HG03039 (cell line): ENCODE data around the gene ZNF853.
"Not testable (repeated sequence)": the region's sequence is repeated elsewhere in the genome, so short reads cannot be mapped to it uniquely, and the experiment has no call there.

ENCODE experiments used
- ATAC-seq: cut with Tn5 transposase; IDR thresholded peaks from one replicate; pipeline ENCODE4 v1.9.1; 2021; ENCODE audit warnings: mild to moderate bottlenecking, moderate library complexity; ENCODE audit not compliant: unreplicated experiment

ZNF853 gene

GRCh38 chr7:6614953-6615722, at the start of gene ZNF853:
TSS of gene ZNF853 (plus strand) at chr7:6615610. CDS start at chr7:6616175, 565 bp downstream.
- no peak for ATAC-seq

DNA sequence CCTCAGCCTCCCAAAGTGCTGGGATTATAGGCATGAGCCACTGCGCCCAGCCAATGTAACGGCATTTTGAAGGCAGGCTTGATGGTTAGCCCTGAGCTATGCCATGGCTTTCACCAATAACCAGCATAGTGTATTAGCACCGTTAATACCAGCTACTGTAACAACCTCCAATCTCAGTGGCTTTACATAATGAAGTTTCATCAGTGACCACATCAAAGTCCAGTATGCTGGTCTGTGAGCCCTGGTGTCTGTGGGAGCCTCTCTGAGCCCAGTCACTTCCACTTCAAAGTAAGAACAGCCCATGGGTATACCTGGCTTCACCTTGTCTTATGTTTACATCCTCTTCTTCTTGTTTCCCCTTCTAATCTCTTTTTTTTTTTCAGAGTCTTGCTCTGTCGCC, 49.8 kb upstream of the ZNF853 start:
- ATAC-seq: no peak

GRCh38 chr7:6567886-6568285, 47.5 kb upstream of the ZNF853 start:
- no peak for ATAC-seq

DNA sequence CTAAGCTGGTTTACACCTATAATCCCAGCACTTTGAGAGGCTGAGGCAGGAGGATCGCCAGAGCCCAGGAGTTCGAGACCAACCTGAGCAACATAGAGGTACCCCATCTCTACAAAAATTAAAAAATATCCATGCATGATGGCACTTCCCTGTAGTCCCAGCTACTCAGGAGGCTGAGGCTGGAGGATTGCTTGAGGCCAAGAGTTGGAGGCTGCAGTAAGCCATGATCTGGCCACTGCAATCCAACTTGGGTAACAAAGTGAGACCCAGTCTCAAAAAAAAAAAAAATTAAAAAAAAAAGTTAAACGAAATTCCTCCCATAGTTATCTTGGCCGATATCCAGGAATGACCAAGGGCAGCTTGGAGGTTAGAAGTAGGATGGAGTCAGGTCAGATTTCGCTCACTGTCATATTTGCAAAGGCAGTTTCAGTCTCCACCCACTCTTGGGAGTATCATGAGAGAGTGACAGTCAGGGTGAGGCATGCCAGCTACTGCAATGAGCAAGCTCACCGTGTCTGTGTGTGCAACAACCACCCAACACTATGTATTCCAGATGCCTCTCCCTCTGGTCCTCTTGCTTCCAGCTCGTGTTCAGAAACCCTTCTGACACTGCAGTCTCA, 44.1 kb upstream of the ZNF853 start:
- peak; percentile 56 for ATAC-seq

GRCh38 chr7:6575281-6576023, 40.0 kb upstream of the ZNF853 start:
- no peak for ATAC-seq

GRCh38 chr7:6576024-6576866, 39.2 kb upstream of the ZNF853 start:
- no peak for ATAC-seq

- ATAC-seq: not testable (repeated sequence)
Measured at GRCh38 chr7:6576867-6577368, 38.5 kb upstream of the ZNF853 start.

GRCh38 chr7:6577369-6578113, 37.9 kb upstream of the ZNF853 start, which contains the start of gene ZDHHC4:
TSS of gene ZDHHC4 (plus strand) at chr7:6577454. CDS start at chr7:6580562, 3,108 bp downstream.
- ATAC-seq: peak; percentile 94

GRCh38 chr7:6578114-6579084, 37.0 kb upstream of the ZNF853 start:
- ATAC-seq: no peak

DNA sequence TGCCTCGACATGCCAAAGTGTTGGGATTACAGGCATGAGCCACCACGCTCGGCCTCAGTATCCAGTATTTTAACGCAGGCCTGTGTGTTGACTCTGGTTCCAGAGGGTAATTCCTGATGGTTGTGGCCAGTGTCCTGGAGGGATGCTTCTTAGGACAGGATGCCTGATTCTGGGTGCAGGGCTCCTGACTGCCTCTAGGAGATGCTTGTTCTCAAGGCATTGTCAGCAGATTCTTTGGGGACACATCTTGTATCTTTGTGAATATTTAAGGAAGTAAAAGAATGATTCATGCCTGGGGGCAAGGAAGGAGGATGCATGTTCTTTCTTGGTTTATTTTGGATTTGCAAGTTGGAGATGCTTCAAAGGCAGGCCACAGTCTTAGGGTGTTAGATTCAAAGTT, 36.0 kb upstream of the ZNF853 start:
- ATAC-seq: no peak

GRCh38 chr7:6585746-6586432, 29.5 kb upstream of the ZNF853 start:
- ATAC-seq: not testable (repeated sequence)

GRCh38 chr7:6588566-6588965, 26.8 kb upstream of the ZNF853 start:
- no peak for ATAC-seq

DNA sequence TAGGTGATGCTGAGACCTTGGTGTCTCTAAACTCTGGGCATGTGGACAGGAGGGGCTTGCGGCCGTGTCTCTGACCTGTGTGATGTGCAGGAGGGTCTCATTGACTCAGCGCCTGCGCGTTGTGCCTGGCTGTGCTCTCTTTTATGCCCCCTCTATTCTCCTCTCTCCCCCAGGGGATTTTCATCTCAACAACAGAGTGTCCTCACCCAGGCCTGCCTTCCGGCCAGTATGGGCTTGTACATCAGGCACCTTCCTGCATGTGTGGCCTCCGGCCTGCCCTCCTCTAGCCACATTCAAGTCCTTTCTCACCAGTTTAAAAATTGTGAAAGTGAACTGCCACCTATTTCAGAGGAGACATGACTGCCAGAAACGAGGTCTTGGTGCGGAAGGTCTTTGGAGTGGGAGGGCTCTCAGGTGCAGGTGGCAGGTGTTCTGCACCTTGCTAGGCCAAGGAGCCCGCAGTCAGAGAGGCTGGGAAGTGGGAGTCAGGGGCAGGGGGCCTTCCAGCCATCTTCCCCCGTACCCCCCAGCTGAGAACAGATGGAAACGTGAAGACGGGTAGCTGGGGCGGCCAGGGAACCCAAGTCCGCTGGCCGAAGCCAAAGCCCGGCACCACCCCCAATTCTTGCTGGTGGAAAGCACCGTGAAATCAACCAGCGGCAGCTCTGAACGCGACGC, 26.1 kb upstream of the ZNF853 start:
- no peak for ATAC-seq

DNA sequence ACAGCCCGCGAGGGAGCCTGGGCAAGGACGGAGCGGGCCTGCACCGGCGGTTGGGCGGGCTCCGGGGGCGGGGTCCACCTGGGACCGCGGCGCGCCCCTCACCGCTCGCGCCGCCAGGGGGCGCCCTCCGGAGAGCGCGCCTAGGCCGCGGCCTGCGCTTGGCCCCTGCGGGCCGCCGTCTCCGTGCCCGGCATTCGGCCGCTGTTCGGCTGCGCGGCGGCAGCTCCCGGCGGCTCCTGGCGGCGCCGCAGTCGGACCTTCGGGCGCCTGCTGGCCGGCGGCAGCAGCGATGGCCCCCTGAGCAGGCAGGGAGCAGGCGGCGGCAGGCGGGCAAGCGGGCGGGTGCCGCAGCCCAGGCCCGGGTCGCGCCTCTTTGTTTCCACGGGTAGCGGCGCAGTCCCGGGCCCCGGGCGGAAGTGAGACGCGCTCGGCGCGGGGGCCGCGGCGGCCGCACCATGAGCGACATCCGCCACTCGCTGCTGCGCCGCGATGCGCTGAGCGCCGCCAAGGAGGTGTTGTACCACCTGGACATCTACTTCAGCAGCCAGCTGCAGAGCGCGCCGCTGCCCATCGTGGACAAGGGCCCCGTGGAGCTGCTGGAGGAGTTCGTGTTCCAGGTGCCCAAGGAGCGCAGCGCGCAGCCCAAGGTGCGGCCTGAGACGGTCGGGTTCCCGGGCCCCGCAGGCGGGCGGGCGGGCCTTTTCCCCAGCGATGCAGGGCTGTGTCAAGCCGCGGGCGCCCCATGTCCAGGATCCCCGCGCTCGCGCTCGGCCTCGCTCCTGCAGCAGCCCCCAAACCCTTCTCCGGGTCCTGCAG, 25.4 kb upstream of the ZNF853 start, which contains the start of gene INTS15:
Gene INTS15 (plus strand): TSS at position 193 of the 816 bp plus-strand sequence. CDS start 263 bp downstream, at position 456.
- ATAC-seq: peak; percentile 83

- no peak for ATAC-seq
Measured at GRCh38 chr7:6590645-6591110, 24.7 kb upstream of the ZNF853 start.

- ATAC-seq: no peak
Measured at GRCh38 chr7:6600093-6600492, 15.3 kb upstream of the ZNF853 start.
